ENCODE data around the gene LRMDA. TPM values are rescaled to one million over a fixed set of nuclear protein-coding genes. Genes with fewer than 3 reads are reported as not detected.

LRMDA gene
- total RNA-seq = not detected

DNA sequence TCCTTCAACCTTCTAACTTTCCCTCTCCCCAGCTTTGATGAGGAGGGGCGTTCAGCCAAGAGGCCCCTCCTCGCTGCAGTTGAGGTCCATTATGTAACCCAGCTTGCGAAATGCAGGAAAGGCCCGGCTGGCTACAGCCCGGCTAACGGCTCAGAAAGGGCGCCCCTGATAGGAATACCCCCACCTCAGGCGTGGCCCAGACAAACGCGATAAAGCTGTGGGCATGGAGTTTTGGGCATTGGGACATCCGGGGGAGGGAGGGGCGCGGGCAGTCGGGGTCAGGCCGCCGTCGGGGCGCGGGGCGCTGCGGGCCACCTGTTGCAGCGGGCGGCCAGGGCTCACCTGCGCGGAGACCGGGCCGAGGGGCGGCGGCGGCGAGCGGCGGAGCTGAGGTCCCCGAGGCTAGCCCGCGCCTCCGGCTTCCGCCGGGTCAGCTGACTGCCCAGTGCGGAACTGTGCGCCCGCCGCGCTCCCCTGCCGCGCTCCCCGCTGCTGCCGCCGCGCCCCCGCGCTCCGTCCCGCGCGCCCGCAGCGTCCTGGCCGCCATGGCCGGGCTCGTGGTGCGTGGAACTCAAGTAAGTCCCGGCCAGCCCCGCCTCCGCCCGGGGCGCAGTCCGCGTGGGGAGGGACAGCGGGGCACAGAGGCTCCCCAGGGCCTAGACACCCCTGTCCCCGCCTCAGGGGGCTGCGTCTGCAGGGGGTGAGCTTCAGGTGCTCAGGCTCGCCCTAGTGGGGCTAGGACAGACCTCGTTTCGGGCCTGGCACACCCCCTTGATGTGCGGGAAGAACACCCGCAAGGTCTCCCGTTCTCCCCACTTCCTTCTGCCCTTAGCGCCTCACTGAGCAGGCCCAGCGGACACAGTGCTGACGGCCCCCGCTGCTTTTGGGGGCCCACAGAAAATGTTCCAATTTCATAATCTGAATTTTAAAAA lies at the start of gene LRMDA:
TSS of gene LRMDA (plus strand) at position 445 of the 932 bp plus-strand sequence.

DNA sequence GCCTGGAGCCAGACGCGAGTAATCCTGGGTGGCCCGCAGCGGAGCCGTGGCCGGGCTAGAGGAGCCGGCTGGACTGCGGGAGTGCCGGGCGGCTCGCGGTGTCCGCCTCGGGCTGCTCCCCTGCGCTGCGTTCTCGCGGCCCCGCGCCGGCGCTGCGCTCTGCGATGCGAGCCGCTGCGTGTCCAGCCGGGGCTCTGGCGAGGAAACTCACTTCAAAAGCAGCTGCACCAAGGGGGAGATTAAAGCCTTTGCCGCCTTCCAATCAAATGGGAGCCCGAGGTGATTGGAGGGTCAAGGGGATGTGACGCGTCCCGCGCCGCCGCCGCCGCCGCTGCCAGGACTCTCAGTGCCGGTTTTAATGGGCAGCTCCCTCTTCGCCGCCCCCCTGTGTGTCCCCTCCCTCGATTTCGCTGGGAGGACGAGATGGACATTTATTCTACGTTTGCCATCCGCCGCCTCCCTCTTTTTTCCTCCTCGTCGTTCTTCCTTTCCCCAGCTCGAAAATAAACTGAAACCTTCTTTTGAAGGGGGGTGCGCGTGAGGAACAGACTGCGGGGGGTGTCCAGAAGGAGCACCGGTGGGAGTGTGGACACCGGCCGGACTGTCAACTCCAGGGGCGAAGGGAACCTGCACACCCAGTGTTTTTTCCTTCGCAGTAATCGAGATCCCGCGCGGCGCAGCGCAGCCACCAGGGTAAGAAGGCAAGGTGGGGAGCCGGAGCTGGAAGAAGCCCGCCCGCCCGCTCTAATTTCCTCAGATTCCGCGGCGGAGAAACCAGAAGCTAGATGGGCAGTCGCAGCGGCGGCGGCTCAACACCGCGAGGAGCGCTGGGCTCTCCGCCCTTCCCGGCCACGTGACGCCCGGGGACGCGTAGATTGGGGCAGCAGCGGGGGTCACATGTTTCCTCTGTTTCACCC lies 29.6 kb upstream of the LRMDA start, which contains the start of gene ZNF503:
TSS of gene ZNF503 (minus strand) at position 196 of the 917 bp plus-strand sequence. CDS start 345 bp downstream, outside the sequence.

Small RNA genes within 50 kb of the gene (microRNA-seq; reads per million reads assigned to microRNA genes)
- not detected for gene MIR606 (ENCODE audit: borderline microRNAs expressed, borderline replicate concordance)

Other genes with a start within 250 kb of the LRMDA start
- gene VDAC2, start 220.8 kb upstream of the LRMDA start, total RNA-seq = 100 to 1,000 TPM; 125 TPM
- gene COMTD1, start 195.7 kb upstream of the LRMDA start, total RNA-seq = 10 to 100 TPM; 38.6 to 41.6 TPM
- gene ZNF503, start 29.9 kb upstream of the LRMDA start, total RNA-seq = not detected